CD4-positive, alpha-beta T cell treated with Interferon gamma for 1 hour (primary cell): ENCODE results near the gene NMRK2.
"Not testable (repeated sequence)": the region's sequence is repeated elsewhere in the genome, so short reads cannot be mapped to it uniquely, and the experiment has no call there.

ENCODE experiments used
- DNase-seq: peaks from one replicate; pipeline ENCODE4 v3.0.0-alpha.2; 2020

NMRK2 gene

DNA sequence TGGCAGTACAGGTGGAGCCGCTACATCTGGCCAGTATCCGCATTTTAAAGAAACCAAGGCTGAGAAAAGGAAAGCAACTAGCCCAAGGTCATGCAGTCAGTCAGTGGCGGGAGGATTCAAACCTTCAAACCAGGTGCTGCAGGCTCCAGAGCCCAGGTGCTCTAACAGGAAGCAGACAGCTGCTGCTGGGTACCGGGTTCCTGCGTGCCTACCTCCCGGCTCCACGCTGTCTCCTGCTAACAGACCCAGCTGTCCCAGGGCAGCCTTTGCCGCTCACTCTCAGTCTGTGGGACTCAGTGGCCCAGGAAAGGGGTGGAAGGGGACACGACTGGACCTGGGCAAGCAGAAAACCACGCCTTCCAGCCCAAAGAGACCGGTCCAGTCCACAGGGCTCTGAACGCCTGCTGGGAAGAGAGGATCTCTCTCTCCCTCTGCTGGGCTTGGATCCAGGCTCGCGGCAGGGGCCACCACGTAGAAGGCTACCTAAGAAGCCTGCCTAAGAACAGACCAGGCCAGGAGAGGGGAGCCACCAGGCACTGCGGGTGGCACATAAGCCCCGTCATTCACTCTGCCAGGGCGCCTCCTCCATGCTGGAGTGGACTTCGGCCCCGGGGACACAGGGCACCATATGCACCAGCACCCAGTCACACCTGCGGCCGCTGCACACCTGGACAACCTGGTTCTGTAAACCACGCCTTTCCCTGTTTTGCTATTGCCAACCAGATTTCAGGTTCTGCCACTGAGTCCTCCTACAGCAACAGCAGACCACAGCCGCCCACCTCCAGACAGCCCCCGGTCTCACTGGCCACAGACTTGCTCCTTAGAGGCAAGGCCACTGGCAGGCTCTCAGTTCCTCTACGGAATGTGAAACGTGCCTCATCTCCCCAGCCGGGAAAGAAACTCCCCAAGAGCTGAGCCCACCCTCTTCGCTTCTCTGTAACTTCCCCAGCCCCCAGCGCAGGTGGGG lies 33.5 kb downstream of the NMRK2 start:
- DNase-seq: no peak

GRCh38 chr19:3967983-3968382 lies 35.1 kb downstream of the NMRK2 start:
- not testable (repeated sequence) for DNase-seq

DNA sequence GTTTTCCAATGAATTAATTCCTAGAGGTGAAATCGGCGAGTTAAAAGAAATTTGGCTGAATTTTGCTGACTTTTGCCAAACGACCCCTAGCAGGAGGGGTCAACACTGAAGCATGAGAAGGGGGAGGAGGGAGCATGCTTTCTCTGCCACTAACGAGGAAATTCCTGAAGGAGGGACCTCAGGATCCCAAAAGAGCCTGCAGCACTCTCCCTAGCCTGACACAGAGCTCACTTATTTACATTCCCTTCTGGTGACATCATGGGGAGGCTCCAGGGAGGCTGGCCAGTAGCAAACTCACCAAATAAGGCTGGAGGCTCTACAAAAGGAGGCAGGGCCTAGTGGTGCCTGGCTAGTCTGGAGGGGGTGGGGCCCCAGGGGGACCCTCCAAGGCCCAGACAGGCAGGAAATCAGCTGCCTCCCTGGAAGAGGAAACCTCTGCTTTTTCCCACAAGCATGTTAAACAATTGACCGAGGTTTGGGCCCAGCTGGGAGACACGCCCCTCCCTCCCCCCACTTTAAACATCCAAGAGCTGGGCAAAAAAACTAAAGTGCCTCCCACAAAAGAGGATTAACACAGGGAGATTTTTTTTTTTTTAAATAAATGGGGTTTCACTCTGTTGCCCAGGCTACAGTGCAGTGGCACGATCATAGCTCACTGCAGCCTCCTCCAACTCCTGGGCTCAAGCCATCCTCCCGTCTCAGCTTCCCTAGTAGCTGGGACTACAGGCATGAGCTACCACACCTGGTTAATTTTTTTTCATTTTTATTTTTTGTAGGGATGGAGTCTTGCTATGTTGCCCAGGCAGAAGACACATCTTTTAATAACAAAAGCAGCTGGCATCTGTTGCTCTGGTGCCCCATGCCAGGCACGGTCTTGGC lies 35.9 kb downstream of the NMRK2 start:
- DNase-seq: no peak

DNA sequence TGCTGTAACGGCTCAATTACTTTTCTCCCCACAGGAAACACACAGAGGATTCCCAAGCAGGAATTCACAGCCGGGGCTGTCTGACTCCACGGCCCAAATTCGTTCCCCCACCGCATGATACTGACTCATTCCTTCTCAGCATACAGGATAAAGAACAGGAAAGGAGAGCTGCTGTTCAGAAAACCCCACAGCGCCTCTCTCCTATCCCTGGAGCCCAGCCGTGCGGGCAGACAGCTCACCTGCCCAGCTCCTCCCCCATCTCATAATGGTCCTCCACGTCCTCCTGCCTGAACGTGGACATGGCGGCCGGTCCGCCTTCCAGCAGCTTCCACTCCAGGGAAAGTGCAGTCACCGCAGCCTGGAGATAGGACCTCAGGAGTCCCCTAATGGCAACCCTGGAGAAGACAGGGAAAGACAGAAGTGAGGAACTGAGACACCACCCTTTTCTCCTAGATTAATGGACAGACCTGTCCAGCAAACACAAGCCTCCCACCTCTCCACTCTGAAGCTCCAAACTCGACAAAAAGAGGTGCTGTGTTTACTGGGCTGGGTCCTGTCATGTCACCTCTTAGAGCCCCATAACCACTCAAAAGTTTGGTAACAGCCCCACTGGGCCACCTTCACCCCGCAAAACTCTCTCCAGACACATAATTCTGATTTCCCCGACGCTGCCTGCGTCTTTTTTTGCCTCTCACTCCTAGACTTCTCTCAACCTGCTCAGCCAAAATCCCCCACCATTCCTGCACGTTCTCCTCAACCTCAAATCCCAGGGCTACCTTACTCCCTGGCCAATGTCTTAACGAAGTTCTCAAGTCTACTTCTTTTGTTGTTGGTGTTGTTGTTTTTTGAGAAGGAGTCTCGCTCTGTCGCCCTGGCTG lies 36.8 kb downstream of the NMRK2 start:
- no peak for DNase-seq

DNA sequence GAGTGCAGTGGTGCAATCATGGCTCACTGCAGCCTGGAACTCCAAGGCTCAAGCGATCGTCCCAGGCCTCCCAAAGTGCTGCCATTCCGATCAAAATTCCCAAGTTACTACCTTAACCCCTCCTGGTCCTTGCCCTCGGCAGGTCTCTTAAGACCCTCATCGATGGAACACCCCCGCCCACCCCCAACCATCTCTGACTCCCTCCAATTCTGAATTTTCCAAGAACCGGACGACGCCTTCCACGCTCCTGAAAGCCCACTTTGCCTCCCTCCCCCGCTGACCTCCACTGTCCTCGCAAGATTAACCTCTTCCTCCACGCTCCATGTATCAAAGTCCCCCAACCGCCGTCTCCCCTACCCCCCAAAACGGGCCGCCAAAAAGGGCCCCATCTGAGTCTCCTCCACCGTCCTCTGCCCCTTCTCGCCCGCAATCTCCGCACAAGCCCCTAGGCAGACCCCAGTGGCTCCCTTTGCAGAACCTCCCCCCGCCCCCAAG lies 37.5 kb downstream of the NMRK2 start:
- no peak for DNase-seq

GRCh38 chr19:3970808-3971598 lies 38.1 kb downstream of the NMRK2 start, which contains the start of gene DAPK3:
Gene DAPK3 (minus strand): TSS chr19:3971099. CDS start chr19:3969735, 1,364 bp downstream.
- DNase-seq: peak; percentile 91

- no peak for DNase-seq
These were observed 42.3 kb downstream of the NMRK2 start for GRCh38 chr19:3975144-3975543.

GRCh38 chr19:3975637-3976087 lies 42.8 kb downstream of the NMRK2 start:
- no peak for DNase-seq

DNA sequence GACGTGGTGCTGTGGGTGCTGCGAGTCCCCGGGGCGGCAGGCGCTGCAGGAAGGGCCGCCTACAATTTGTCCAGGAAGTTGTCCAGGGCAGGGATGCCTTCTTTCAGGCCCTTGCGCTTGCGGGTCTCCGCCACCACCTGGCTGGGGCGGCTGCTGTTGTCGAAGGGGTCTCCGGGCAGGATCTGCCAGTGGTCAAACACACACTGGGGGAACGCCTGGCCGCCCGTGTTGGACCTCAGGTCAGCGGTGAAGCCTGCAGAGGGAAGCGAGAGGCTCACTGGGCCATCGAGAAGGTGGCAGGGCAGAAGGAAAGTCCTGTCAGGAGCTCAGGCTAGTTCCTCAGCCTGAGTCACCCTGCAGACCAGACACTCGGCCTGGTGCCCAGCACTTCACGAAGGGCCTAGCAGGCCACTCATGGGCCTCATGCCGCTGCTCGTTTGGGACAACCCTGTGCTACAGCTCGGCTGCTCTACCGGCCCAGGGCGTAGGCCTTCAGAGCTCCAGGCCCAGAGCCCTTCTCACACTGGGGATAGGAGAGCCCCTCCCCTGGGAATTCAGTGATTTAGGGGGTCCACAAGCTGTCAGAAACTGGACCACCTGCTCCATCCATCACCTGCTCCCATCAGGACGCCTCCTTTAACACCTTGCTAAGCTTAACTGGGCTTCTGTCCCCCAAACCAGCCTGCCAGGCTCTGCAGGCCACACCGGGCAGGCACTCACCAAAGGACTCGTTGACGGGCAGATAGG lies 43.8 kb downstream of the NMRK2 start:
- DNase-seq: no peak

DNA sequence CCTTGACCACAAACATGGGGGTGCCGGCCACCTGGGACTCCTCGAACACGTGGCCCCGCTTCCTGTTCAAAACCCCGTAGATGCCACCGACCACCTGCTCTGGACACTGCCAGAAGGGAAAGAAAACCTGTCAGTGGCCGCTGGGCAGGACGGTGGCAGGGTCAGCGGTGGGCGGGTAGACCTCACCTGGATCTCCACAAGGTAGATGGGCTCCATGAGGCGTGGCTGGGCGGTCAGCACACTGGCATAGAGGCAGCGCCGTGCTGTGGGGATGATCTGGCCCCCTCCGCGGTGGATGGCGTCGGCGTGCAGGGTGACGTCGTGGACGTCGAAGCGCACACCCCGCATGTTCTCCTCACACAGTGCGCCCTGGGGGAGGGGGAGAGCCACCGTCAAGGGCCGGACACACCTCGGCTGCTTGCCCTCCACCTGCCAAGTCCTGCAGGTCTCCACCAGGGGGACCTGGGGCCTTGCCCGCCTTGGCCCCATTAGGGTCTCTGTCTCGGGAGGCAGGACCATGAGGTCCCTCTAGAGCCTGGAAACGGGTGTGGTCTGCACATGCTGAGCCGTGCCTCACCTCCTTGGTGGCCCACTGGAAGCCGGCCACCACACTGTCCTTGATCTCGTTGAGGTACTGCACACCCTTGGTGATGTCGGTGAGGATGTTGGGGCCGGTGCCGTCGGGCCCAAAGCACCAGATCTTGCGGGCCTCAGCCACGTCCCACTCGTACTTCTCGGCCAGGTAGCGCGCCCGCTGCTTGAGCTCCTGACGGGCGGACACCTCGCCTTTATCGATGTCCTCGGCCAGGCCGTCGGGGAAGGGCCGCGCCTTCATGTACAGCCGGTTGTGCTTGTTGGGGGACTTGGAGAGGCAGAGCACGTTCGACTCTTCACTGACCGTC lies 44.6 kb downstream of the NMRK2 start:
- no peak for DNase-seq

DNA sequence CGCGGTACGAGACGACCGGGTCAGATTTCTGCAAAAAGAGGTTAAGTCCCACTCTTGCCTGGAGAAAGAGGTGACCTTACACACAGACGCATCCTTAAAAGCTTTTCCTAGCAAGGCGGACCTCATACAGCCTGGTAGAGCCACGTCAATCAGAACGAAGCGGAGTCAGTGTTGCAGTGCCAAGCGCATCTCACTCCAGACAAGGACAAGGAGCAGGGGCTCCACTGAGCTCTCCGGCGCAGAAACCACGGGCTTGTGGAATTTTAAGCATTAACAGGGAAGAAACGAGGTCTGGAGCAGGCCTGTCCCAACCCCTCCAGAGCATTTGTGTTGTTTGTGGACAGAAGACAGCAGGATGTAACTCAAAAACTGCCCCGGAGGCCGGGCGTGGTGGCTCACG lies 45.3 kb downstream of the NMRK2 start:
- DNase-seq: no peak

DNA sequence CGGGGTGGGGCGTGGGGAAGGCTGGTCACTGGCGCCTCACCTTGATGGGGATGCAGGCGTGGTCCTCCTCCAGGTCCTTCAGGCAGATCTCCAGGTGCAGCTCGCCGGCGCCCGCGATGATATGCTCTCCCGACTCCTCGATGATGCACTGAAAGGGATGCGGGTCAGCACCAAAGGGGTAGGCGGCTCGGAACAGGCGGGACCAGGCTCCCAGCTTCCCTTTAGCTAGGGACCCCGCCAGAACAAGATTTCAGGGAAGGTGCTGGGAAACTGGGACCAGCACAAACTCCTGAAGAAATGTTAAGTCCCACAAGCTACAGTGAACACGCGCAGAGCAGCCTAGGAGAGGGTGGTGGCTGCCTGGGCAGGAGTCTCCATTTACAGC lies 46.4 kb downstream of the NMRK2 start:
- no peak for DNase-seq

GRCh38 chr19:3979674-3980352 lies 46.9 kb downstream of the NMRK2 start:
- DNase-seq: no peak

GRCh38 chr19:3980353-3981251 lies 47.7 kb downstream of the NMRK2 start:
- DNase-seq: no peak

DNA sequence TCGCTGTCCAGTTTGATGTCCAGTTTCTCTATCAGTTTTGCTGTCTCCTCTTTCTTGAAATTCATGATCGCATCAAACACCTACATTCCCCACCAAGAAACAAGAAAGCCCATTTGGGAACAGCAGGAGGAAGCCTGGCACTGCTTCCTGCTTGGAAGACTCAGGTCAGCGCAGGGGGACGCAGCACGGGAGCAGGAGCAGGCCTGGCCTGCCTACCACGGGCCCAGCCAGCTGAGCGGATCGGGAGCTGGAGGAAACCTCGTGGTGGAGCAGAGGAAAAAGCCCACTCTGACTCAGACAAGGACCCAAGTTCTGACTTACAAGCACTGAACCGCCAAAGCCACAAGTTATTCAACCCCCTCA lies 48.5 kb downstream of the NMRK2 start:
- no peak for DNase-seq

GRCh38 chr19:3981736-3982681 lies 49.1 kb downstream of the NMRK2 start:
- DNase-seq: no peak
